Loucy (cell line): Measurements from ENCODE around the gene FAT2.

Source experiments
- H2AFZ ChIP-seq: fragments of 200-600 bp; sonication (generic); 2 replicates; pipeline ENCODE4 v1.6.0; 2016; ENCODE audit warnings: antibody characterized with exemption, mild to moderate bottlenecking, low read length, moderate library complexity
- H3F3A ChIP-seq: fragments of 200-600 bp; 2 replicates; pipeline ENCODE4 v1.6.0; 2016; ENCODE audit warnings: antibody characterized with exemption, low read depth, mild to moderate bottlenecking
- H3K27me3 ChIP-seq: fragments of 200-600 bp; sonication (generic); 2 replicates; pipeline ENCODE4 v1.6.1; 2014; ENCODE audit warnings: low read length, mild to moderate bottlenecking; ENCODE audit not compliant: insufficient read depth, poor library complexity, severe bottlenecking
- H3K36me3 ChIP-seq: fragments of 200-600 bp; sonication (generic); 2 replicates; pipeline ENCODE4 v1.6.1; 2016; ENCODE audit warnings: low read length; ENCODE audit not compliant: insufficient read depth
- H3K4me1 ChIP-seq: fragments of 200-600 bp; sonication (generic); 2 replicates; pipeline ENCODE4 v1.5.1; 2014; ENCODE audit warnings: low read length, mild to moderate bottlenecking; ENCODE audit not compliant: insufficient read depth, poor library complexity, severe bottlenecking
- H3K4me2 ChIP-seq: fragments of 200-600 bp; sonication (generic); 2 replicates; pipeline ENCODE4 v1.6.0; 2014; ENCODE audit warnings: antibody characterized with exemption, low read length, low read depth, mild to moderate bottlenecking; ENCODE audit not compliant: poor library complexity, severe bottlenecking
- H3K4me3 ChIP-seq: fragments of 200-600 bp; sonication (generic); 2 replicates; pipeline ENCODE4 v1.5.1; 2014; ENCODE audit warnings: low read length, mild to moderate bottlenecking, mixed read lengths; ENCODE audit not compliant: poor library complexity, severe bottlenecking
- H3K79me2 ChIP-seq: fragments of 200-600 bp; sonication (generic); 2 replicates; pipeline ENCODE4 v1.6.1; 2014; ENCODE audit warnings: low read length; ENCODE audit not compliant: insufficient read depth
- H3K9ac ChIP-seq: fragments of 200-600 bp; sonication (generic); 2 replicates; pipeline ENCODE4 v1.6.0; 2014; ENCODE audit warnings: mild to moderate bottlenecking, low read depth, low read length, moderate library complexity; ENCODE audit not compliant: poor library complexity, severe bottlenecking
- H3K9me2 ChIP-seq: fragments of 200-600 bp; sonication (generic); replicated peaks from 2 replicates; pipeline ENCODE4 v1.6.1; 2016; ENCODE audit warnings: low read depth, low read length, mixed read lengths
- H3K9me3 ChIP-seq: fragments of 200-600 bp; sonication (generic); 2 replicates; pipeline ENCODE4 v1.6.1; 2014; ENCODE audit warnings: mild to moderate bottlenecking, antibody characterized with exemption, low read length, low read depth; ENCODE audit not compliant: insufficient read depth
- H4K20me1 ChIP-seq: fragments of 200-600 bp; sonication (generic); 2 replicates; pipeline ENCODE4 v1.6.0; 2014; ENCODE audit warnings: antibody characterized with exemption, low read length, mild to moderate bottlenecking; ENCODE audit not compliant: insufficient read depth, poor library complexity, severe bottlenecking
- EZH2phosphoT487 ChIP-seq: fragments of 200-600 bp; IDR thresholded peaks from 2 replicates; pipeline ENCODE4 v1.6.1; 2018; ENCODE audit warnings: antibody characterized with exemption, mild to moderate bottlenecking, moderate library complexity, borderline replicate concordance
- TF ChIP-seq, protein P1 (sequence below): fragments of 200-600 bp; sonication (generic); conservative IDR thresholded peaks from 2 replicates; pipeline ENCODE4 v1.5.1; 2014; ENCODE audit warnings: mild to moderate bottlenecking, antibody characterized with exemption, low read length

The FAT2 gene

GRCh38 chr5:151618907-151619306 is 27.8 kb upstream of the FAT2 start:
- TF ChIP-seq, protein P1, sequence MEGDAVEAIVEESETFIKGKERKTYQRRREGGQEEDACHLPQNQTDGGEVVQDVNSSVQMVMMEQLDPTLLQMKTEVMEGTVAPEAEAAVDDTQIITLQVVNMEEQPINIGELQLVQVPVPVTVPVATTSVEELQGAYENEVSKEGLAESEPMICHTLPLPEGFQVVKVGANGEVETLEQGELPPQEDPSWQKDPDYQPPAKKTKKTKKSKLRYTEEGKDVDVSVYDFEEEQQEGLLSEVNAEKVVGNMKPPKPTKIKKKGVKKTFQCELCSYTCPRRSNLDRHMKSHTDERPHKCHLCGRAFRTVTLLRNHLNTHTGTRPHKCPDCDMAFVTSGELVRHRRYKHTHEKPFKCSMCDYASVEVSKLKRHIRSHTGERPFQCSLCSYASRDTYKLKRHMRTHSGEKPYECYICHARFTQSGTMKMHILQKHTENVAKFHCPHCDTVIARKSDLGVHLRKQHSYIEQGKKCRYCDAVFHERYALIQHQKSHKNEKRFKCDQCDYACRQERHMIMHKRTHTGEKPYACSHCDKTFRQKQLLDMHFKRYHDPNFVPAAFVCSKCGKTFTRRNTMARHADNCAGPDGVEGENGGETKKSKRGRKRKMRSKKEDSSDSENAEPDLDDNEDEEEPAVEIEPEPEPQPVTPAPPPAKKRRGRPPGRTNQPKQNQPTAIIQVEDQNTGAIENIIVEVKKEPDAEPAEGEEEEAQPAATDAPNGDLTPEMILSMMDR = no peak
- no peak for TF ChIP-seq EZH2phosphoT487
- no peaks in the 10 kb centered on the region for H3F3A ChIP-seq
- H3K4me3 ChIP-seq = no peak overlapping the region
- H2AFZ ChIP-seq = no peak overlapping the region
- H3K4me2 ChIP-seq = no peak overlapping the region
- H3K9me2 ChIP-seq = no peaks in the 10 kb centered on the region
- no peaks in the 10 kb centered on the region for H4K20me1 ChIP-seq
- no peaks in the 10 kb centered on the region for H3K9me3 ChIP-seq
- no peaks in the 10 kb centered on the region for H3K27me3 ChIP-seq
- H3K9ac ChIP-seq = no peak overlapping the region
- no peaks in the 10 kb centered on the region for H3K79me2 ChIP-seq
- H3K4me1 ChIP-seq = peaks cover 3% of the 10 kb centered on the region
- no peaks in the 10 kb centered on the region for H3K36me3 ChIP-seq

- Histone ChIP-seq H3K4me3 (no peak overlapping the region), H2AFZ (no peak overlapping the region), H3K9me3 (no peaks in the 10 kb centered on the region), H3K9ac (no peak overlapping the region), H4K20me1 (no peaks in the 10 kb centered on the region), H3K27me3 (no peaks in the 10 kb centered on the region), H3F3A (no peaks in the 10 kb centered on the region), H3K36me3 (no peaks in the 10 kb centered on the region), H3K4me2 (no peak overlapping the region), H3K4me1 (peaks cover 12% of the 10 kb centered on the region), H3K9me2 (no peaks in the 10 kb centered on the region), H3K79me2 (no peaks in the 10 kb centered on the region)
- TF ChIP-seq, protein P1 = no peak
- no peak for TF ChIP-seq EZH2phosphoT487
Observed at GRCh38 chr5:151617841-151618710, 26.9 kb upstream of the FAT2 start.

DNA sequence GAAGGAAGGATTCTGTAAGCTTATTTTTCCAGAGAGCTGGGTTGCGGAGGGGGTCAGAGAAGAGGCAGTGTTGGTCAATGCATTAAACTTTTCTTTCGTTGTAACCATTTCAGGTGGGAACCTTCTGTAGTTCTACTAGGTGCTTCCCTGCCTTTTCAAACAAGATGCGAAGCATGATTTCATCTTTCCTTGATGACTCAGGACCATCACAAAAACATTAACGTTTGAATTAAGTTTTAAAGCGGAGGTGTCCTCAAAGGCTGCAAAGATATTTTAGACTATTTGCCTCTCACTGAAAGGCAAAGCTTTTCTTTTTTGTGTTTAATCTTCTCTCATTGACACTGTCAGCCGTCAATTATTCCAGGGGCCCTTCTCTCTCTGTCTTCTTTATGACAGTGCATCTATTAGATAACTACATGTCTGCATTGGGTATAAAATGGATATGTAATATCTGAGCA is 26.3 kb upstream of the FAT2 start:
- Histone ChIP-seq H3K9ac (no peak overlapping the region), H3K9me2 (no peaks in the 10 kb centered on the region), H3K4me2 (no peak overlapping the region), H3K9me3 (no peaks in the 10 kb centered on the region), H3K4me1 (peaks cover 12% of the 10 kb centered on the region), H3K79me2 (no peaks in the 10 kb centered on the region), H3K36me3 (no peaks in the 10 kb centered on the region), H2AFZ (no peak overlapping the region), H3F3A (no peaks in the 10 kb centered on the region), H4K20me1 (no peaks in the 10 kb centered on the region), H3K27me3 (no peaks in the 10 kb centered on the region), H3K4me3 (no peak overlapping the region)
- no peak for TF ChIP-seq EZH2phosphoT487
- TF ChIP-seq, protein P1 = no peak
